GM18511 (cell line): ENCODE measurements around the gene PTPRC.

Source experiments
- ATAC-seq: cut with Tn5 transposase; IDR thresholded peaks from one replicate; pipeline ENCODE4 v1.9.1; 2021; ENCODE audit warnings: mild to moderate bottlenecking, moderate library complexity; ENCODE audit not compliant: unreplicated experiment

Gene PTPRC

GRCh38 chr1:198619375-198620140, 19.3 kb upstream of the PTPRC start:
- ATAC-seq: no peak

- ATAC-seq: no peak
These were observed 18.6 kb upstream of the PTPRC start for GRCh38 chr1:198620218-198620617.

- peak; percentile 79 for ATAC-seq
These were observed 17.7 kb upstream of the PTPRC start for GRCh38 chr1:198620951-198621824.

GRCh38 chr1:198622001-198622400, 16.8 kb upstream of the PTPRC start:
- ATAC-seq: no peak

GRCh38 chr1:198623752-198624647, 14.8 kb upstream of the PTPRC start:
- ATAC-seq: peak; percentile 23

GRCh38 chr1:198624648-198624980, 14.2 kb upstream of the PTPRC start:
- no peak for ATAC-seq

- no peak for ATAC-seq
These were observed 11.3 kb upstream of the PTPRC start for GRCh38 chr1:198627436-198628066.

GRCh38 chr1:198628067-198628455, 10.8 kb upstream of the PTPRC start:
- no peak for ATAC-seq

- ATAC-seq: no peak
These were observed 9.2 kb upstream of the PTPRC start for GRCh38 chr1:198629610-198630009.

GRCh38 chr1:198630863-198631262, 8.0 kb upstream of the PTPRC start:
- ATAC-seq: no peak

GRCh38 chr1:198631292-198631691, 7.5 kb upstream of the PTPRC start:
- ATAC-seq: no peak

GRCh38 chr1:198632007-198632406, 6.8 kb upstream of the PTPRC start:
- ATAC-seq: no peak

GRCh38 chr1:198633675-198634121, 5.1 kb upstream of the PTPRC start:
- ATAC-seq: no peak

GRCh38 chr1:198635964-198636363, 2.9 kb upstream of the PTPRC start:
- no peak for ATAC-seq

GRCh38 chr1:198636391-198636790, 2.4 kb upstream of the PTPRC start:
- ATAC-seq: no peak

- no peak for ATAC-seq
These were observed 1.7 kb upstream of the PTPRC start for GRCh38 chr1:198637157-198637556.

GRCh38 chr1:198637916-198638437, 863 bp upstream of the PTPRC start:
- ATAC-seq: no peak

- ATAC-seq: peak; percentile 26
These were observed 399 bp upstream of the PTPRC start for GRCh38 chr1:198638441-198638840.

GRCh38 chr1:198639671-198640143, 867 bp downstream of the PTPRC start:
- ATAC-seq: no peak

GRCh38 chr1:198640174-198640573, 1.3 kb downstream of the PTPRC start:
- ATAC-seq: no peak
